Ovary (tissue), 3 donors: ENCODE data around the gene PRICKLE3.

Experiments
- CTCF ChIP-seq, 3 donors: fragments of 450-650 bp in 2 of 3; fragments of 200-600 bp in 1 of 3; IDR thresholded peaks; one replicate each; pipeline versions ENCODE4 v1.5.1 to v1.8.0; 2016 to 2022; ENCODE audit warnings: antibody characterized with exemption in 3 of 3, mild to moderate bottlenecking in 1 of 3
- EP300 ChIP-seq: sonication (generic); formaldehyde crosslinking; IDR thresholded peaks from one replicate; pipeline ENCODE4 v1.6.1; 2017; ENCODE audit warnings: antibody characterized with exemption
- POLR2A ChIP-seq: fragments of 450-650 bp; IDR thresholded peaks from one replicate; pipeline ENCODE4 v1.6.1; 2017; ENCODE audit warnings: antibody characterized with exemption, mild to moderate bottlenecking, moderate library complexity
- donor health status: DM: no; HTN: no; CAD: no.

GRCh38 chrX:49191574-49192011 lies 5.4 kb upstream of the PRICKLE3 start:
- no peak for TF ChIP-seq CTCF (IDR thresholded peaks at IDR 0.05)
- no peak for TF ChIP-seq POLR2A
- no peak for TF ChIP-seq EP300
